SK-N-SH treated with all-trans-retinoic acid at 6 μM for 48 hours (cell line): ENCODE measurements around the gene PRRG2.

Experiments
- ATAC-seq: fragments of 200-7000 bp; cut with Tn5 transposase; 3 replicates; pipeline ENCODE4 v1.9.1; 2020; ENCODE audit warnings: mild to moderate bottlenecking, moderate library complexity
- BACH2 ChIP-seq: fragments of 250-450 bp; sonication (Bioruptor Pico); IDR thresholded peaks from 2 replicates; pipeline ENCODE4 v1.9.0; 2021; ENCODE audit warnings: mild to moderate bottlenecking, borderline replicate concordance
- CSDC2 ChIP-seq: fragments of 250-450 bp; sonication (Bioruptor Pico); IDR thresholded peaks from 2 replicates; pipeline ENCODE4 v1.5.0; 2020; ENCODE audit warnings: mild to moderate bottlenecking, moderate library complexity
- ESRRG ChIP-seq: fragments of 250-450 bp; sonication (Bioruptor Pico); IDR thresholded peaks from 2 replicates; pipeline ENCODE4 v1.6.1; 2021; ENCODE audit warnings: mild to moderate bottlenecking
- ISL1 ChIP-seq: fragments of 250-450 bp; sonication (Bioruptor Pico); IDR thresholded peaks from 2 replicates; pipeline ENCODE4 v2.1.2; 2022; ENCODE audit warnings: mild to moderate bottlenecking, moderate library complexity
- OSR1 ChIP-seq: fragments of 250-450 bp; sonication (Bioruptor Pico); IDR thresholded peaks from 2 replicates; pipeline ENCODE4 v1.8.0; 2022; ENCODE audit warnings: moderate library complexity, mild to moderate bottlenecking, inconsistent platforms
- PPARA ChIP-seq: fragments of 250-450 bp; sonication (Bioruptor Pico); IDR thresholded peaks from 2 replicates; pipeline ENCODE4 v1.5.0; 2020; ENCODE audit warnings: mild to moderate bottlenecking, borderline replicate concordance
- RARB ChIP-seq: fragments of 250-450 bp; sonication (Bioruptor Pico); IDR thresholded peaks from 2 replicates; pipeline ENCODE4 v1.8.0; 2021; ENCODE audit warnings: mild to moderate bottlenecking, moderate library complexity
- SNAI2 ChIP-seq: fragments of 250-450 bp; sonication (Bioruptor Pico); IDR thresholded peaks from 2 replicates; pipeline ENCODE4 v1.5.0; 2020; ENCODE audit warnings: mild to moderate bottlenecking, moderate library complexity
- TCF4 ChIP-seq: fragments of 250-450 bp; sonication (Bioruptor Pico); IDR thresholded peaks from 2 replicates; pipeline ENCODE4 v1.8.0; 2021; ENCODE audit warnings: mild to moderate bottlenecking, moderate library complexity, borderline replicate concordance
- TOX ChIP-seq: fragments of 250-450 bp; sonication (Bioruptor Pico); IDR thresholded peaks from 2 replicates; pipeline ENCODE4 v1.8.0; 2021; ENCODE audit warnings: mild to moderate bottlenecking, moderate library complexity, borderline replicate concordance
- ZC3H10 ChIP-seq: fragments of 250-450 bp; sonication (Bioruptor Pico); IDR thresholded peaks from 2 replicates; pipeline ENCODE4 v1.5.1; 2021; ENCODE audit warnings: mild to moderate bottlenecking, moderate library complexity
- ZFP3 ChIP-seq: fragments of 250-450 bp; sonication (Bioruptor Pico); IDR thresholded peaks from 2 replicates; pipeline ENCODE4 v1.5.0; 2020; ENCODE audit warnings: mild to moderate bottlenecking, moderate library complexity
- ZFP30 ChIP-seq: fragments of 450-650 bp; formaldehyde crosslinking; IDR thresholded peaks from 2 replicates; pipeline ENCODE4 v1.5.0; 2022; ENCODE audit warnings: mild to moderate bottlenecking, moderate library complexity
- ZNF565 ChIP-seq: fragments of 450-650 bp; formaldehyde crosslinking; conservative IDR thresholded peaks from 2 replicates; pipeline ENCODE4 v1.5.0; 2020; ENCODE audit warnings: low read depth, mild to moderate bottlenecking, moderate library complexity
- ZNF70 ChIP-seq: fragments of 450-650 bp; formaldehyde crosslinking; IDR thresholded peaks from 2 replicates; pipeline ENCODE4 v1.5.0; 2020; ENCODE audit warnings: mild to moderate bottlenecking, moderate library complexity
- ZNF8 ChIP-seq: fragments of 450-650 bp; formaldehyde crosslinking; IDR thresholded peaks from 2 replicates; pipeline ENCODE4 v1.5.0; 2020; ENCODE audit warnings: mild to moderate bottlenecking, moderate library complexity
- TF ChIP-seq, protein P1 (sequence below): fragments of 250-450 bp; sonication (Bioruptor Pico); IDR thresholded peaks from 2 replicates; pipeline ENCODE4 v1.5.0; 2020; ENCODE audit warnings: mild to moderate bottlenecking, moderate library complexity
- TF ChIP-seq, protein P2 (sequence below): fragments of 250-450 bp; sonication (Bioruptor Pico); IDR thresholded peaks from 2 replicates; pipeline ENCODE4 v1.5.1; 2020; ENCODE audit warnings: low read depth, mild to moderate bottlenecking, moderate library complexity
- TF ChIP-seq, protein P3 (sequence below): fragments of 250-450 bp; sonication (Bioruptor Pico); IDR thresholded peaks from 2 replicates; pipeline ENCODE4 v1.8.0; 2021; ENCODE audit warnings: low read depth, mild to moderate bottlenecking, moderate library complexity, borderline replicate concordance
- TF ChIP-seq, protein P4 (sequence below): fragments of 250-450 bp; sonication (Bioruptor Pico); IDR thresholded peaks from 2 replicates; pipeline ENCODE4 v1.5.1; 2021; ENCODE audit warnings: mild to moderate bottlenecking, moderate library complexity

PRRG2 gene

DNA sequence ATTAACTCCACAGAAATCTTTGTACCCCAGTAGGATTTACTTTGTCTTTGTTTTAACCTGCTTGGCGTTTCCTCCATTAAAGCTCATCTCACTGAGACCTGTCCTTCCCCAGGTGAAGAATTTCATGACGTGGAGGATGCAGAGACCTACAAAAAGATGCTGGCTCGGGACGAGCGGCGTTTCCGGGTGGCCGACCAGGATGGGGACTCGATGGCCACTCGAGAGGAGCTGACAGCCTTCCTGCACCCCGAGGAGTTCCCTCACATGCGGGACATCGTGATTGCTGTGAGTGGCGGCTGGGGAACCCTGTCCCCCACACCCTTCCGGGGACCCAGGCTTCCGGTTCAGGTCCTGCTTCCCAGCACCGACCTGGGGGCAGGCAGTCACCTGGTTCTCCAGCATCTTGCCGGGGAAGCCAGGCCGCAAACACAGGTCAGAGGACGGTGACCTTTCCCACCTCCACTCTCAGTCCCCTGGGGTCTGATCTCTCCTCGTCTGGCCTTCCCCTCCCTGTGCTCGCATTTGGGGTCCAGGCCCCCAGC, 44.1 kb upstream of the PRRG2 start (continued):
- TF ChIP-seq, protein P1, sequence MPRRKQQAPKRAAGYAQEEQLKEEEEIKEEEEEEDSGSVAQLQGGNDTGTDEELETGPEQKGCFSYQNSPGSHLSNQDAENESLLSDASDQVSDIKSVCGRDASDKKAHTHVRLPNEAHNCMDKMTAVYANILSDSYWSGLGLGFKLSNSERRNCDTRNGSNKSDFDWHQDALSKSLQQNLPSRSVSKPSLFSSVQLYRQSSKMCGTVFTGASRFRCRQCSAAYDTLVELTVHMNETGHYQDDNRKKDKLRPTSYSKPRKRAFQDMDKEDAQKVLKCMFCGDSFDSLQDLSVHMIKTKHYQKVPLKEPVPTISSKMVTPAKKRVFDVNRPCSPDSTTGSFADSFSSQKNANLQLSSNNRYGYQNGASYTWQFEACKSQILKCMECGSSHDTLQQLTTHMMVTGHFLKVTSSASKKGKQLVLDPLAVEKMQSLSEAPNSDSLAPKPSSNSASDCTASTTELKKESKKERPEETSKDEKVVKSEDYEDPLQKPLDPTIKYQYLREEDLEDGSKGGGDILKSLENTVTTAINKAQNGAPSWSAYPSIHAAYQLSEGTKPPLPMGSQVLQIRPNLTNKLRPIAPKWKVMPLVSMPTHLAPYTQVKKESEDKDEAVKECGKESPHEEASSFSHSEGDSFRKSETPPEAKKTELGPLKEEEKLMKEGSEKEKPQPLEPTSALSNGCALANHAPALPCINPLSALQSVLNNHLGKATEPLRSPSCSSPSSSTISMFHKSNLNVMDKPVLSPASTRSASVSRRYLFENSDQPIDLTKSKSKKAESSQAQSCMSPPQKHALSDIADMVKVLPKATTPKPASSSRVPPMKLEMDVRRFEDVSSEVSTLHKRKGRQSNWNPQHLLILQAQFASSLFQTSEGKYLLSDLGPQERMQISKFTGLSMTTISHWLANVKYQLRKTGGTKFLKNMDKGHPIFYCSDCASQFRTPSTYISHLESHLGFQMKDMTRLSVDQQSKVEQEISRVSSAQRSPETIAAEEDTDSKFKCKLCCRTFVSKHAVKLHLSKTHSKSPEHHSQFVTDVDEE (CRISPR knock-in tag) = no peak
- TF ChIP-seq SNAI2 = no peak
- TF ChIP-seq ZNF565 (CRISPR knock-in tag) = no peak
- no peak for TF ChIP-seq ZNF8 (CRISPR knock-in tag)

DNA sequence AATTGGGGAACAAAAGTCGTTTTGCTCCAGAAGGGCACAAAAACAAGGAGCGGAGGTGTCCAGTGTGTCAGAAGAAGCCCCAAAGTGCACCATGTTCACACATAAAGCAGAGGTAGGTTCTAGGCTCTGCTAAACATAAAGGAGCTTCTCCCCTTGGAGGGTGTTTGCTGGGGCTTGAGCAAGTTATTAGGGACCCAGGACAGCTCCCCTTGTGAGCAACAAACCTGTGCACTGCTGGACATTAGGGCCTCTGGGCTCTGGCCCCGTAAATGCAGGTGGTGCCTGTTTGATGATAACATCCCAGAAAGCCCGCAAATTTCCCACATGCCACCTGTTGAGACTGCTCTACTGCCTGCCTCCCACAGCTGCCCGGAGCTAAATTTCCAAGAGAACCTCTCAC, 42.5 kb upstream of the PRRG2 start:
- no peak for ATAC-seq
- TF ChIP-seq ZFP3 (CRISPR knock-in tag) (no peak), OSR1 (CRISPR knock-in tag) (no peak), PPARA (CRISPR knock-in tag) (no peak), TOX (no peak), TCF4 (CRISPR knock-in tag) (no peak), RARB (CRISPR knock-in tag) (no peak), ESRRG (CRISPR knock-in tag) (no peak), ZC3H10 (CRISPR knock-in tag) (no peak), ZFP30 (CRISPR knock-in tag) (no peak), ZNF70 (no peak), ISL1 (CRISPR knock-in tag) (no peak)
- TF ChIP-seq, protein P2, sequence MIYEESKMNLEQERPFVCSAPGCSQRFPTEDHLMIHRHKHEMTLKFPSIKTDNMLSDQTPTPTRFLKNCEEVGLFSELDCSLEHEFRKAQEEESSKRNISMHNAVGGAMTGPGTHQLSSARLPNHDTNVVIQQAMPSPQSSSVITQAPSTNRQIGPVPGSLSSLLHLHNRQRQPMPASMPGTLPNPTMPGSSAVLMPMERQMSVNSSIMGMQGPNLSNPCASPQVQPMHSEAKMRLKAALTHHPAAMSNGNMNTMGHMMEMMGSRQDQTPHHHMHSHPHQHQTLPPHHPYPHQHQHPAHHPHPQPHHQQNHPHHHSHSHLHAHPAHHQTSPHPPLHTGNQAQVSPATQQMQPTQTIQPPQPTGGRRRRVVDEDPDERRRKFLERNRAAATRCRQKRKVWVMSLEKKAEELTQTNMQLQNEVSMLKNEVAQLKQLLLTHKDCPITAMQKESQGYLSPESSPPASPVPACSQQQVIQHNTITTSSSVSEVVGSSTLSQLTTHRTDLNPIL (CRISPR knock-in tag) = no peak
- TF ChIP-seq, protein P1 (CRISPR knock-in tag) = no peak
- TF ChIP-seq, protein P3, sequence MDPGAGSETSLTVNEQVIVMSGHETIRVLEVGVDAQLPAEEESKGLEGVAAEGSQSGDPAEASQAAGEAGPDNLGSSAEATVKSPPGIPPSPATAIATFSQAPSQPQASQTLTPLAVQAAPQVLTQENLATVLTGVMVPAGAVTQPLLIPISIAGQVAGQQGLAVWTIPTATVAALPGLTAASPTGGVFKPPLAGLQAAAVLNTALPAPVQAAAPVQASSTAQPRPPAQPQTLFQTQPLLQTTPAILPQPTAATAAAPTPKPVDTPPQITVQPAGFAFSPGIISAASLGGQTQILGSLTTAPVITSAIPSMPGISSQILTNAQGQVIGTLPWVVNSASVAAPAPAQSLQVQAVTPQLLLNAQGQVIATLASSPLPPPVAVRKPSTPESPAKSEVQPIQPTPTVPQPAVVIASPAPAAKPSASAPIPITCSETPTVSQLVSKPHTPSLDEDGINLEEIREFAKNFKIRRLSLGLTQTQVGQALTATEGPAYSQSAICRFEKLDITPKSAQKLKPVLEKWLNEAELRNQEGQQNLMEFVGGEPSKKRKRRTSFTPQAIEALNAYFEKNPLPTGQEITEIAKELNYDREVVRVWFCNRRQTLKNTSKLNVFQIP = no peak
- TF ChIP-seq, protein P4, sequence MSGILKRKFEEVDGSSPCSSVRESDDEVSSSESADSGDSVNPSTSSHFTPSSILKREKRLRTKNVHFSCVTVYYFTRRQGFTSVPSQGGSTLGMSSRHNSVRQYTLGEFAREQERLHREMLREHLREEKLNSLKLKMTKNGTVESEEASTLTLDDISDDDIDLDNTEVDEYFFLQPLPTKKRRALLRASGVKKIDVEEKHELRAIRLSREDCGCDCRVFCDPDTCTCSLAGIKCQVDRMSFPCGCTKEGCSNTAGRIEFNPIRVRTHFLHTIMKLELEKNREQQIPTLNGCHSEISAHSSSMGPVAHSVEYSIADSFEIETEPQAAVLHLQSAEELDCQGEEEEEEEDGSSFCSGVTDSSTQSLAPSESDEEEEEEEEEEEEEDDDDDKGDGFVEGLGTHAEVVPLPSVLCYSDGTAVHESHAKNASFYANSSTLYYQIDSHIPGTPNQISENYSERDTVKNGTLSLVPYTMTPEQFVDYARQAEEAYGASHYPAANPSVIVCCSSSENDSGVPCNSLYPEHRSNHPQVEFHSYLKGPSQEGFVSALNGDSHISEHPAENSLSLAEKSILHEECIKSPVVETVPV (CRISPR knock-in tag) = no peak

DNA sequence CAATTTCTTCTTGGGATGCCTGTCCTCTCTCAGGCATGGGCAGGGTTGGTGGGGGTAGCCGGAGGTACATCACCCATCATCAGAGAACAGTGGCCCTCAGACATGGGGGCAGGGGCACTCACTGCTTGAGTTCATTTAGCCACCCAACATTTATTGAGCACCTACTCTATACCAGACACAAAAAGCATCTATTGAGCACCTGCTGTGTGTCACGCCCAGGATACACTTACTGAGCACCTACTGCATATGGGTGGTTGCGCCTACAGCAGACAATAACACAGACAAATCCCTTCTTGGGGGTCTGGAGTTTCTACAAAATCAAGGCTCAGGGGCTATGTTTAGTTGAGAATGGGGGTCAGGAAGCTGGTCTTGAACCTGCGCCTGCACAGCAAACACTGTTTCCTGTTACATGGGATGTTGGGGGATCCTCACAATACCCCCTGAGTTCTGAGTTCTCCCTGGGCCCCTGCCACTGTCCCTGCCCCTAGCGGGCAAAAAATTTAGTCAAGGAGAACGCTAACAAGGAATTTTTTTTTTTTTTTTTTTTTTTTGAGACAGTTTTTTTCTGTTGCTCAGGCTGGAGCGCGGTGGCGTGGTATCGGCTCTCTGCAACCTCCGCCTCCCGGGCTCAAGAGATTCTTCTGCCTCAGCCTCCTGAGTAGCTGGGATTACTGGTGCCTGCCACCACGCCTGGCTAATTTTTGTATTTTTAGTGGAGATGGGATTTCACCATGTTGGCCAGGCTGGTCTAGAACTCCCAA, 41.7 kb upstream of the PRRG2 start:
- TF ChIP-seq ESRRG (CRISPR knock-in tag) = no peak
- no peak for TF ChIP-seq BACH2 (CRISPR knock-in tag)
- no peak for TF ChIP-seq ISL1 (CRISPR knock-in tag)
- no peak for TF ChIP-seq ZFP30 (CRISPR knock-in tag)
- TF ChIP-seq CSDC2 (CRISPR knock-in tag) = no peak
- TF ChIP-seq, protein P4 (CRISPR knock-in tag) = no peak
- TF ChIP-seq OSR1 (CRISPR knock-in tag) = no peak
- TF ChIP-seq, all 23 proteins: peak for 0
- ATAC-seq = no peak
